ENCODE data around the gene TRPT1.

- TF ChIP-seq POLR2AphosphoS5 (IDR thresholded peaks at IDR 0.05) (no peak), POLR2A (IDR thresholded peaks at IDR 0.05) (no peak), CTCF (IDR thresholded peaks at IDR 0.05) (no peak), EP300 (IDR thresholded peaks at IDR 0.05) (no peak)
Observed at GRCh38 chr11:64219354-64219684, 6.7 kb downstream of the TRPT1 start.

All from suprapubic skin (tissue), 4 donors.